Effector memory CD8-positive, alpha-beta T cell (primary cell): Measurements from ENCODE around the gene BCHE.

ENCODE experiments used
- ATAC-seq: fragments of 150-1000 bp; cut with Tn5 transposase; replicated peaks from 2 replicates; pipeline ENCODE4 v1.10.0; 2021; ENCODE audit warnings: mild to moderate bottlenecking, moderate library complexity
- DNase-seq, 3 experiments: peaks; one replicate each; pipeline ENCODE4 v3.0.0; 2021
- H3K27ac Mint-ChIP-seq, 2 donors: one replicate each; pipeline ENCODE4 v1.8.0; 2022; ENCODE audit warnings: mild to moderate bottlenecking in 2 of 2, mixed read lengths in 2 of 2, moderate library complexity in 2 of 2
- H3K27me3 Mint-ChIP-seq, 2 donors: one replicate each; pipeline ENCODE4 v1.8.0; 2022; ENCODE audit warnings: mixed read lengths in 2 of 2
- H3K36me3 Mint-ChIP-seq: one replicate; pipeline ENCODE4 v1.8.0; 2022; ENCODE audit warnings: mild to moderate bottlenecking, moderate library complexity, mixed read lengths; ENCODE audit not compliant: insufficient read depth
- H3K4me1 Mint-ChIP-seq, 2 donors: one replicate each; pipeline ENCODE4 v1.8.0; 2022; ENCODE audit warnings: low read depth in 2 of 2, mixed read lengths in 2 of 2
- H3K4me3 Mint-ChIP-seq, 2 donors: one replicate each; pipeline ENCODE4 v1.8.0; 2022; ENCODE audit warnings: mild to moderate bottlenecking in 2 of 2, mixed read lengths in 2 of 2, moderate library complexity in 2 of 2
- H3K9me3 Mint-ChIP-seq, 2 donors: one replicate each; pipeline ENCODE4 v1.8.0; 2022; ENCODE audit warnings: mixed read lengths in 2 of 2

The BCHE gene

GRCh38 chr3:165803471-165803870, 33.8 kb downstream of the BCHE start:
- Mint-ChIP-seq H3K4me3 (no peak overlapping the region), H3K9me3 (no peaks in the 10 kb centered on the region), H3K36me3 (no peaks in the 10 kb centered on the region), H3K27me3 (no peaks in the 10 kb centered on the region), H3K27ac (no peak overlapping the region), H3K4me1 (no peaks in the 10 kb centered on the region)
- DNase-seq, result no peak
- ATAC-seq, result no peak

GRCh38 chr3:165800970-165801369, 36.3 kb downstream of the BCHE start:
- no peaks in the 10 kb centered on the region for H3K4me1 Mint-ChIP-seq
- no peak overlapping the region for H3K4me3 Mint-ChIP-seq
- DNase-seq (no peak), ATAC-seq (no peak)
- no peaks in the 10 kb centered on the region for H3K36me3 Mint-ChIP-seq
- H3K9me3 Mint-ChIP-seq, result peaks cover 0 to 7% of the 10 kb centered on the region in 2 donors
- H3K27ac Mint-ChIP-seq, result no peak overlapping the region
- H3K27me3 Mint-ChIP-seq, result no peaks in the 10 kb centered on the region

- H3K9me3 Mint-ChIP-seq, result peaks cover 0 to 7% of the 10 kb centered on the region in 2 donors
- DNase-seq (no peak), ATAC-seq (no peak)
- H3K27ac Mint-ChIP-seq, result no peak overlapping the region
- H3K36me3 Mint-ChIP-seq, result no peaks in the 10 kb centered on the region
- H3K4me3 Mint-ChIP-seq, result no peak overlapping the region
- H3K4me1 Mint-ChIP-seq, result no peaks in the 10 kb centered on the region
- H3K27me3 Mint-ChIP-seq, result no peaks in the 10 kb centered on the region
These were observed 38.2 kb downstream of the BCHE start for GRCh38 chr3:165799026-165799425.

- ATAC-seq, result no peak
- no peak for DNase-seq
- H3K4me3 Mint-ChIP-seq, result no peak overlapping the region
- H3K9me3 Mint-ChIP-seq, result peaks cover 0 to 7% of the 10 kb centered on the region in 2 donors
- H3K27ac Mint-ChIP-seq, result no peak overlapping the region
- no peaks in the 10 kb centered on the region for H3K36me3 Mint-ChIP-seq
- H3K27me3 Mint-ChIP-seq, result no peaks in the 10 kb centered on the region
- no peaks in the 10 kb centered on the region for H3K4me1 Mint-ChIP-seq
These were observed 39.7 kb downstream of the BCHE start for GRCh38 chr3:165797551-165797950.

DNA sequence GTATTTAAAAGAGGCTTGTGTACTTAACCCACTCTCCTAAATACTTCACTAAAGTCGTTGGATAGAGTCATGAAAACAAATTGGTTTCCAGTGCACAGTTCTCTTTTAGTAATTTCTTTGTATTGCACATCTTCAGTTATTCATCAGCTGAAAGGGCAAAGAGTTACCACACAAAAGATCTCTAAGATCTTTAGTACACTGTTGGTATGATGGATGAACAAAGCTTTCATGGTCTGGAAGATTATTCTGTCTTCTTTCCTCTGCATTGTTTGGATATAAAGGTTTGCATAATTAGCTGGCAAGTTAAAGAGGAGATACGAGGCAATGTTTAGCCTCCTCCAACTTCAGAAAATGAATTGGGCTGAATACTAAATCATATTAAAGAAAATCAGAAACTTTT, 40.5 kb downstream of the BCHE start:
- no peak for ATAC-seq

DNA sequence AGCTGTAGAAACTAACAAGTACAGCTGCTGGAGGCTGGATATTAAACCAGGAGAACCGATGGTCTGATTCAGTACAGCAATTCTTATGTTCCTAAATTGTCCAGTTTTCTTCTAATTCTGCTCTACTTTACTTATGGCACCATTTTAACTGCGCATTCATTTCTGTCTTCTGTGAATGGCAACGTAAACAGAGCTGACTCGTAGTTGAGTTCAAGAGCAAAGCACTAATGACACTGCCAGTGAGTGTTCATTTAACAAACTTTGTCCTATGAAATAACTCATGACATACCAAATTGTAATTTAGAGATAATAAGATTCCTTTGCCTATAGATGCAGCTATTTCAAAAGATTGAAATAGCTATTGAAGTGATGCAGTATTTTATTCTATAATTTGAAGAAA, 48.7 kb downstream of the BCHE start:
- Mint-ChIP-seq H3K36me3 (no peaks in the 10 kb centered on the region), H3K27ac (no peak overlapping the region)

More for the DNA sequence above, 40.5 kb downstream of the BCHE start:
- Mint-ChIP-seq H3K27me3 (no peaks in the 10 kb centered on the region), H3K4me3 (no peak overlapping the region), H3K36me3 (no peaks in the 10 kb centered on the region), H3K27ac (no peak overlapping the region), H3K4me1 (no peaks in the 10 kb centered on the region), H3K9me3 (peaks cover 0 to 7% of the 10 kb centered on the region in 2 donors)
- DNase-seq, result no peak

DNA sequence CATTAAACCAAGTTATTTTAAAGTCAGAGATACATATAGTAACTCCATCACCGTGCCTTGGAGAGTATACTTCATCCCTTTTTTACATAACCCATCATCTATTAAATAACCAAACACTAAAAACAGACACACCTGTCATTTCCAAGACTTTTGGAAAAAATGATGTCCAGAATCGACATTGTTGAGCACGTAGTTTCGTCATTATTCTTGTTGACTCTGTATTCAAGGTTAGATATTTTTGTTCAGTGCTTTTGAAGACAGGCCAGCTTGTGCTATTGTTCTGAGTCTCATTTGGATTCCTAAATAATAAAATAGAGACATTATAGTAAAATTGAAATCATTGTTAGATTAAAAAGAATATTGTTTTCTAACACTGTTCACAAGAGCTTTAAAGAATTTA, 51.2 kb downstream of the BCHE start:
- DNase-seq (no peak), ATAC-seq (no peak)
- H3K36me3 Mint-ChIP-seq, result no peaks in the 10 kb centered on the region

More for the DNA sequence above, 48.7 kb downstream of the BCHE start:
- Mint-ChIP-seq H3K9me3 (peaks cover 10 to 23% of the 10 kb centered on the region in 2 donors), H3K27me3 (no peaks in the 10 kb centered on the region), H3K4me1 (no peaks in the 10 kb centered on the region), H3K4me3 (no peak overlapping the region)
- DNase-seq, result no peak
- ATAC-seq, result no peak

DNA sequence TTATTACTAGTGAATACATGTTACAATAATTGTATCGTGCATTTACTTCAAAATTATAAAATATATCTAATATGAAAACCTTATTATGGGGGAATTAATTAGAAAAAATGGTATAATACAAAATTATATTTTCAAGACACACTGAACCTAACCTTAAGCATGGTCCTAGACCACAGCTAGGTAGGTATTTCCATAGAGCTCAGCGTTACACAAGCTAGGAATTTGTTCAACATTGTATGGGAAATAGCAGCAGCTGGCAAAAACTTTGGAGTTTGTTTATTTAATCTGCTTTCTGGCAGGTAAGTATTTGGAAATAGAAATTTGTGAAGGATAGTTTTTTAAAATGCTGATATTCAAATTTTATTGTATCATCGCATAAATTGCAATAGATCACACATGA, 52.9 kb downstream of the BCHE start:
- H3K9me3 Mint-ChIP-seq, result peaks cover 7 to 8% of the 10 kb centered on the region in 2 donors
- no peak overlapping the region for H3K4me3 Mint-ChIP-seq
- no peak for ATAC-seq
- no peaks in the 10 kb centered on the region for H3K4me1 Mint-ChIP-seq
- H3K36me3 Mint-ChIP-seq, result no peaks in the 10 kb centered on the region
- H3K27ac Mint-ChIP-seq, result no peak overlapping the region
- H3K27me3 Mint-ChIP-seq, result no peaks in the 10 kb centered on the region
- DNase-seq, result no peak

More for the DNA sequence above, 51.2 kb downstream of the BCHE start:
- Mint-ChIP-seq H3K4me3 (no peak overlapping the region), H3K27me3 (no peaks in the 10 kb centered on the region), H3K4me1 (no peaks in the 10 kb centered on the region), H3K9me3 (peaks cover 9 to 16% of the 10 kb centered on the region in 2 donors), H3K27ac (no peak overlapping the region)

DNA sequence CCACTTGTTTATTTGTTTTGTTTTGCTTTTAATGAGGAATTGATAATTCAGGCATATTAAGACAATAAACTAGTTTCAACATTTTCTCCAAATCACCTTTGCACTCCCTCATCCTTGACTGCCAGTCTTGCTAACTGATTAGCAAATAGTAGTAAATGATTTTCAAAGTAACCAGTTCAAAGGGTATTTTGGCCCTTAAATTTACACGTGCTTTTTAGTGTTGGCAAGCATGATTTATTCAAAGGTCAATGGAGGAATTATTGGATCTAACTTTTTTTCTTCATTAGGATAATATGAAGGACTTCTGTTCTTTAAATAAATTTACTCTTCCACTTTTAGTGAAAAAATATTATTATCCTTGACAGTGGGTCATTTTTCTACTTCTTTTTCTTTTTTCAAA, 53.8 kb downstream of the BCHE start:
- H3K9me3 Mint-ChIP-seq, result peaks cover 7 to 8% of the 10 kb centered on the region in 2 donors
- no peaks in the 10 kb centered on the region for H3K36me3 Mint-ChIP-seq
- H3K27ac Mint-ChIP-seq, result no peak overlapping the region
- ATAC-seq, result no peak
- no peak for DNase-seq
- H3K4me1 Mint-ChIP-seq, result no peaks in the 10 kb centered on the region
- no peaks in the 10 kb centered on the region for H3K27me3 Mint-ChIP-seq
- H3K4me3 Mint-ChIP-seq, result no peak overlapping the region

DNA sequence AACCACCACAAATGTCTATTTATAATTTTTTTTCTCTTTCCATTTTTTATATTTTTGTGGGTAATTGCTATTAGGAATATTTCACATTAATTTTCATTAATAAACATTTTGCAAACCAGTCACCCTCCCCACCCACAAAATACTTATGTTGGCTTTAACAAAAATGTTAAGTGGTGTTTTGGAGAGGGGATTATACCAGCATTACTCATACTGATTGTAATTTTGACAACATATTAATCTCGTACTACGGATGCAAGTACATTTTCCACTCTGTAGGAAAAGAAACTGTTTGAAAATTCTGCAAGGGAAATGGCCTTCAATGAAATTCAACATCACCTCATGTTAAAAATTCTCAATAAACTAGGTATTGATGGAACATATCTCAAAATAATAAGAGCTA, 58.3 kb downstream of the BCHE start:
- ATAC-seq (no peak), DNase-seq (no peak)
- Mint-ChIP-seq H3K4me3 (no peak overlapping the region), H3K4me1 (no peaks in the 10 kb centered on the region), H3K27ac (no peak overlapping the region), H3K27me3 (no peaks in the 10 kb centered on the region), H3K36me3 (no peaks in the 10 kb centered on the region), H3K9me3 (peaks cover 0 to 3% of the 10 kb centered on the region in 2 donors)

- no peak for ATAC-seq
- no peak for DNase-seq
- H3K9me3 Mint-ChIP-seq, result peaks cover 0 to 3% of the 10 kb centered on the region in 2 donors
These were observed 58.8 kb downstream of the BCHE start for GRCh38 chr3:165778456-165778855.

GRCh38 chr3:165775824-165776223, 61.4 kb downstream of the BCHE start:
- DNase-seq (no peak), ATAC-seq (no peak)
- no peaks in the 10 kb centered on the region for H3K9me3 Mint-ChIP-seq
- H3K4me3 Mint-ChIP-seq, result no peak overlapping the region
- H3K27ac Mint-ChIP-seq, result no peak overlapping the region
- no peaks in the 10 kb centered on the region for H3K36me3 Mint-ChIP-seq
- no peaks in the 10 kb centered on the region for H3K4me1 Mint-ChIP-seq
- H3K27me3 Mint-ChIP-seq, result no peaks in the 10 kb centered on the region

More at GRCh38 chr3:165778456-165778855, 58.8 kb downstream of the BCHE start:
- Mint-ChIP-seq H3K36me3 (no peaks in the 10 kb centered on the region), H3K4me1 (no peaks in the 10 kb centered on the region), H3K27ac (no peak overlapping the region), H3K4me3 (no peak overlapping the region), H3K27me3 (no peaks in the 10 kb centered on the region)

DNA sequence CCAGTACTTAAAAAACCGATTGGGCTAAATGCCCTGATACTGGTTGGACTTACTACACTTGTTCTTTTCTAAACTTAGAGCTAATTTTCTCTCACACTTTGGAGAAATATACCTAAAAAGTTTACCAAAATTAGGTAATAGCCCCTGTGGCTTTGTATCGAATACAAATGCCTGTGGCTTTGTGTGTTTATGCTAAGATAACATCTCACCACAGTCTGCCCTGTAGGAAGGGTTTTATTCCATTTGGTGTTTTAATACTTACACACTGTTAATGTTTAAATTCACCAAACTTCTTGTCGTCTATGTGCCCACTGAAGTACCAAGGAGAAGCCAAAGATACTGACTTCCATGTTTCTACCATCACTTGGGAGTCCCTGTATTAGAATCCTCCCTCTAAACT, 66.4 kb downstream of the BCHE start:
- Mint-ChIP-seq H3K4me1 (no peaks in the 10 kb centered on the region), H3K4me3 (no peak overlapping the region), H3K36me3 (peaks cover 3% of the 10 kb centered on the region), H3K27ac (no peak overlapping the region), H3K9me3 (peaks cover 11 to 16% of the 10 kb centered on the region in 2 donors), H3K27me3 (no peaks in the 10 kb centered on the region)
- ATAC-seq (no peak), DNase-seq (no peak)

DNA sequence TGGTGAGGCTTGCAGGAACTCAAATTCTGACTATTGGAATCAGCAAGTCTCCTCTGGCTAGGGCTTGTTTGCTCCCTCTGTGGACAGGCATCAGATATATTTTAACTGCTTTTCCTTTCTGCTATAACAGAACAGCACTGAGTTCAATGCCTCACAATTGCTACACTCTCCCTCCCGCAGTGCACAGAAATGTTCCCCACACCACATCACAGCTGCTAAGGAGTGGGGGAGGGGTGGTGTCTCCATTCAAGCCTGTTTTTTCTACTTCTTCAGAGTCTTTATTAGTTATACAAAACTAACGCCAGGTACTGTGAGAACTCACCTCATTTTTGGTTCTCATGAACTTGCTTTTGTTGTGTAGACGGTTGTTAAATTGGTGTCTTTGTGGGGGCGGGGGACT, 68.5 kb downstream of the BCHE start:
- DNase-seq, result no peak
- no peak for ATAC-seq
- Mint-ChIP-seq H3K36me3 (peaks cover 3% of the 10 kb centered on the region), H3K4me1 (no peaks in the 10 kb centered on the region), H3K9me3 (peaks cover 12 to 16% of the 10 kb centered on the region in 2 donors), H3K4me3 (no peak overlapping the region), H3K27ac (no peak overlapping the region), H3K27me3 (no peaks in the 10 kb centered on the region)

DNA sequence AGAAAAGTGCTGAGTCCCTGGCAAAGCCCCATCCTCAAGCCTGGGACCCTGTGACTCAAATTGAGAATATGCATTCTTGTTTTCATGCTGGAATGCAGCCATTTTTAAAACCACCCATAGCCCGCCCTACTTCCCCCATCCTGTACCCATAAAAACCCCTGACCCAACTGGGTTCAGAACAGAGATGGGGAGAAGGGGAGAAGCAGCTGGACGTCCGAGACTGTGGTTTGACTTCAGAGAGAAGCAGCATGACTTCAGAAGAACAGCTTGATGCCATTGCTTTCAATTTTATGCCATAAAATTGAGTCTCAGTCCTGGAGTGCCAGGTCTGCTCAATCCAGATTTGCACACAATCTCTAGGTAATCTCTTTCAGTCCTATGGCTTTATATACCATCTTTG, 78.2 kb downstream of the BCHE start:
- no peak overlapping the region for H3K4me3 Mint-ChIP-seq
- no peaks in the 10 kb centered on the region for H3K4me1 Mint-ChIP-seq
- no peaks in the 10 kb centered on the region for H3K27me3 Mint-ChIP-seq
- no peak for ATAC-seq
- H3K9me3 Mint-ChIP-seq, result peaks cover 8 to 11% of the 10 kb centered on the region in 2 donors
- H3K27ac Mint-ChIP-seq, result no peak overlapping the region
- no peak for DNase-seq
- no peaks in the 10 kb centered on the region for H3K36me3 Mint-ChIP-seq
